GM19023 (cell line): ENCODE data around the gene ANGPTL8.

ENCODE experiments used
- ATAC-seq: cut with Tn5 transposase; IDR thresholded peaks from one replicate; pipeline ENCODE4 v1.9.1; 2021; ENCODE audit warnings: mild to moderate bottlenecking, moderate library complexity; ENCODE audit not compliant: unreplicated experiment

ANGPTL8 gene

DNA sequence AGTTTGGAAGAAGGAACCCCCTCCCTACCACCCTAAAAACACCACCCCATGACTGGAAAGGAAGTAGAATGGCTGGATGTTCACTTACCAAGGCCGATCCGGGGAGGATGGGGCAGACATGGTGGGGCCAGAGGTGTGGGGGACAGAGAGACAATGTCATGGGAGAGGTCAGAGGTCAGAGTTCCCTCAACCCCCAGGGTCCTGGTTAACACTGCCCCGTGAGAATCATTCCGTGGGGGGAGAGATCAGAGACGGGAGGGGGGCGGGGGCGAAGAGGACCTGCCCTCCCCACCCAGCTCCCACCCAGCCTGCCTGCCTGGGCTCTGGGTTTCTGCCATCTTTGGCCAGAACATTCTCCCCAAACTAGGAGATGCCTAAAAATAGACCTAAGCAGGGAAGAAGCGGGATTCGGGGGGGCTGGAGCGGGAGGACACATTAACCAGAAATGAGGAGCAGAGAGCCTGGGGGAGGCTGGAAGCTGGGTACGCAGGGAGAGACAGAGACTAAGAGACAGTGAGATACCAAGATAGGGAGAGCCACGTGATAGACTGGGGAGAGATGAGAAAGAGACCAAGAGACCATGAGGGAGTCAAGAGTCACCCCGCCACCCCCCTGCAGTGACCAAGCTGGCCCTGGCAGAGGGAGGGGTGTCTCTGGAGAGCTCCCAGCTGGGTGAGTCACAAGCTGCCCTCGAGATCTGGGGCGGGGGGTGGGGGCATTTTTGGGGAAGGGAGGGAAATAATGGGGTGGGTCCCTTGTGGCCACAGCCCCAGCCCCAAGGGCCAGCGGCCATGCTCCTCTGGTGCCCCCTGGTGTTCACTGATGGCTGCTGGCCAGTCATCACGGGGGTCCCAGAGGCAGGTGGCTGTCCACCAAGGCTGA is 36.0 kb upstream of the ANGPTL8 start:
- no peak for ATAC-seq

DNA sequence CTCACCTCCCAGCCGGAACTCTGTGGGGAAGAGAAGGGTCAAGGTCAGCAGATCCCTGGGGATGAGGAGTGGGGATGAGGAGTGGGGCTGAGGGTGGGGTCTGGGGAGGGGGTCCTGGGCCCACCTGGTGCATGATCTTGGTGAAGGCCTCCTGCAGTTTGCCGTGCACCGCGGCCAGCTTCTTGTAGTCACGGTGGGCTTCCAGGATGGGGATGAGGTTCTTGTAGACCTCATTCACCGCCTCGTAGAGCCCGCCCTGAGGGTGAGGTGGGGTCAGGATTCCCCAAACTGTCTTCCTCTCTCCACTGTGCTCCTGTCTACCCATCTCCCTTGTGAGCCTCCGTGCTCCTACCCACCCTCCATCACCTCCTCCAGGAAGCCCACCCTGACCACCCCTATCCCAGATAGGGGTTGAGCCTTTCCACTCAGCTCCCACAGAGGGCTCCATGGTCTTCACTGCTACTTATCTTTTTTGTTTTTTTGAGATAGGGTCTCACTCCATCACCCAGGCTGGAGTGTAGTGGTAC is 35.3 kb upstream of the ANGPTL8 start:
- no peak for ATAC-seq

DNA sequence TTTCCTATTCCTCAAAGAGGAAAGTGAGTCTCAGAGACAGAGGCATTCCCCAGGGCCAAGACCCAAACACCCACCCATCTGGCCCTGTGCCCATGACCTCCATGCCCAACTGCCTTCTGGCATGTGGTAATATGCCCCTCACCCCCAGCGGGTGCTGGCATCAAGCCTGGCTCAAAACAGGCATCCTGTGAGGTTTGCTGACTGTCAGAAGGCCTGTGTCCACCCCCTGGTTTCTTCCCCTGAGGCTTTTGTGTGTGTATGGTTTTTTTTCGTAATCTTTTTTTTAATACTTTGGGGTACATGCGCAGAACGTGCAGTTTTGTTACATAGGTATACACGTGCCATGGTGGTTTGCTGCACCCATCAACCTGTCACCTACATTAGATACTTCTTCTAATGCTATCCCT is 34.5 kb upstream of the ANGPTL8 start:
- no peak for ATAC-seq

DNA sequence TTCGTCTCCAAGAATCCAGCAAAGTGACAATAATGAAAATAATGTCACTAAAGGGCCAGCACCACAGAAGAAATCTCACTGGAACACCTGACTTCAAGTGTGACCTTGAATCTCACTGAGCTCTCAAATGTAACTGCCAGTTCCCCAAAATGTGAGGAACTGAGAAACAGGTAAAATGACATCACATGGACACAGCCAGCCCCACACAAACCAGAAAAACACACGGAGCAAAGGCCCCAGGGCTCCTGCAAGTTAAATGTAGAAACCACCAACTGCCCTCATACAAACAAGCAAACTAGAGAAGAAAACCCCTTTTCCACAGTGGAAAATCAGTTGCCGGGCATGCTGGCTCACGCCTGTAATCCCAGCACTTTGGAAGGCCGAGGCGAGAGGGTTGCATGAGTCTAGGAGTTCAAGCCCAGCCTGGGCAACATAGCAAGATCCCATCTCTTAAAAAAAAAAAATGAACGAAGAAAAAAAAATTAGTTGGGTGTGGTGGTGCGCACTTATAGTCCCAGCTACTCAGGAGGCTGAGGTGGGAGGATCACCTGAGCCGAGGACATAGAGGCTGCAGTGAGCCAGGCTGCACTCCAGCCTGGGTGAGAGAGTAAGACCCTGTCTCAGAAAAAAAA is 33.4 kb upstream of the ANGPTL8 start:
- ATAC-seq, result no peak

DNA sequence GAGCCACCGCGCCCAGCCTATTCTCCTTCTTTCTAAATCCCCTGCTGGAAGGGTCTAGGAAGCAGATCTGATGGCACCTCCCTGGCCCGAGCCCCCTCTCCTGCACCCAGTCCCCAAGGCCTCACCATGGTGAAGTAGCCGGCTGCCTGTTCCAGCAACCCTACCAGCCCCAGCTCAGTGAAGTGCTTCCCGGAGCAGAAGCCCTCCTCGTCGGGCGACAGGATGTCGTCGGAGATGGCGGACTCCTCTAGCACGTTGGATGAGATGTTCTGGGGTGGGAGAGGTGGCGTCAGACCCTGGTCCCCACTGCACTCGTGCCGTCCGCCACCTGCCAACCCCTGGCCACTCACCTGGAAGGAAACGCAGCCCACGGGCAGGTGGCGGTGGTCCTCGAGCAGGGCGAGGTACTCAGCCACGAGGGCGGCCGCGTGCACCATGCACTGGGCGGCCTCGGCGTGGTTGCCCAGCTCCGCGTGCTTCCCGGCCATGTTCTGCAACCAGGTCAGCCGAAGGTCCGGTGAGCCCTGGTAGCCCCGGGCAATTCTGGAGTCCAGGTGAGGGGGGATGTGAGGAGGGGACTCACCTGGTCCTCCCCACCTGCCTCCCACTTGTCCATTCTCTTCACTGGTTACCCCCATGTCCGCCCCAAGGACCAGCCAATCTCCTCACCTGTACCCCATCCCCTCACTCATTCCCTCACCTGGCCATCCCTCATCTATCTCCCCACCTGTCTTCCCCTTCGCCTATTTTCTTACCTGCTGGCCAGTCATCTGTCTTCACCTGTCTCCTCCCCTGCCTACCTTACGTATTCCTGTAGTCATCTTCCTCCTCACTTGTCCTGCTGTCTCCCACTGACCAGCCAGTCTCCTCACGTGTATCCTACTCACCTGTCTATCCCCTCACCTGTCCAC is 30.6 kb upstream of the ANGPTL8 start:
- no peak for ATAC-seq

DNA sequence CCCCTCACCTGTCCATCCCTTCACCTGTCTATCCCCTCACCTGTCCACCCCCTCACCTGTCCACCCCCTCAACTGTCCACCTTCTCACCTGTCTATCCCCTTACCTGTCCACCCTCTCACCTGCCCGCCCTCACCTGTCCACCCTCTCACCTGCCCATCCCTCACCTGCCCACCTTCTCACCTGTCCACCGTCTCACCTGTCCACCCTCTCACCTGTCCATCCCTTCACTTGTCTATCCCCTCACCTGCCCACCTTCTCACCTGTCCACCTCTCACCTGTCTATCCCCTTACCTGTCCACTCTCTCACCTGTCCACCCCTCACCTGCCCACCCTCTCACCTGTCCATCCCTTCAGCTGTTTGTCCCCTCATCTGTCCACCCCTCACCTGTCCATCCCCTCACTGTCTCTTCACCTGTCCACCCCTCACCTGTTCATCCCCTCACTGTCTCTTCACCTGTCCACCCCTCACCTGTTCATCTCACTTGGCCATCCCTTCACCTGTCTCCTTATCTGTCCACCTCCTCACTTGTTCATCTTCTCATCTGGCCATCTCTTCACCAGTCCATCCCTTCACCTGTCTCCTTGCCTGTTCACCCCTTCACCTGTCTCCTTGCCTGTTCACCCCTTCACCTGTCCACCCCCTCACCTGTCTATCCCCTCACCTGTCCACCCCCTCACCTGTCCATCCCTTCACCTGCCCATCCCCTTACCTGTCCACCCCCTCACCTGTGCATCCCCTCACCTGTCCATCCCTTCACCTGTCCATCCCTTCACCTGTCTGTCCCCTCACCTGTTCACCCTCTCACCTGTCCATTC is 29.4 kb upstream of the ANGPTL8 start:
- ATAC-seq, result no peak

DNA sequence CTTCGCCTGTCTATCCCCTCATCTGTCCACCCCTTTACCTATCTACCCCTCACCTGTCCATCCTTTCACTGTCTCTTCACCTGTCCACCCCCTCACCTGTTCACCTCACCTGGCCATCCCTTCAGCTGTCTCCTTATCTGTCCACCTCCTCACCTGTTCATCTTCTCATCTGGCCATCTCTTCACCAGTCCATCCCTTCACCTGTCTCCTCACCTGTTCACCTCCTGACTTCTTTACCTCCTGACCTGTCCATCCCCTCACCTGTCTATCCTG is 28.8 kb upstream of the ANGPTL8 start:
- ATAC-seq, result no peak

DNA sequence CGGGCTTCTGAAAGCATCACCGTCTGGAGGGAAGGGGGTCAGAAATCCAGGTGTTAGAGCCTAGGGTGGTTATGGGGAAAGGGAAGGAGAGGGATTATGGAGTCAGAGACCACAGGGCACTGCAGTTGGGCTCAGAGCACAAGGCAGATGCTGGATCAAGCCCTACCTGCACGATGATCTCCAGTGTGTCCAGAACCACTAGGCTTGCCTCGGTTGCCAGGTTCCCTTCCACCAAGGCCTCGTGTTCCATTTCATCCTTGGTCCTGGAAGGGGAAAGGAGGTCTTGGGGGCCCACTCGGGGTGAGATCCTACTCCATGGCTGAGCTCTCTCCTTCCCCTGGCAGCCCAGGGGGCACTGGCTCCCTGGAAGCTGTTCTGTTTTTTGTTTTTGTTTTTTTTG is 25.0 kb upstream of the ANGPTL8 start:
- no peak for ATAC-seq

DNA sequence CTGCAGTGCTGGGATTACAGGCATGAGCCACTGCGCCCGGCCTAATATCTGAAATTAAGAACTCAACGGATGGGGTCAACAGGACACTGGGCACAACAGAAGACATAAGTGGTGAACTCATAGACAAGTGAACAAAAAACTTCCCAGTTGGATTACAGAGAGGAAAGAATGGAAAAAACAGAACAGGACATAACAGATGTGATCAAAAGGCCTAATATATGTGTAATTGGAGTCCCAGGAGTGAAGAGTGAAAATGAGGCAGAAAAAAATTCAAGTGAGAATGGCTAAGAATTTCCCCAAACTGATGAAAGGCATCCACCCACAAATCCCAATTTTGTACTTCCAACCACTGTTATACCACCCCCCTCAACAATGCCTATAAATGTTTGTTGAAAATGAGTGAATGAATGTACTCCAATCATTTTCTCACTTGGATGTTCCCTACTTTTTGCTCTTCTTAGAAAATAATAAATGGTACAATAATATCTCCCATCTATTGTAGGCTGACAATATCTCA is 18.3 kb upstream of the ANGPTL8 start:
- ATAC-seq, result no peak

DNA sequence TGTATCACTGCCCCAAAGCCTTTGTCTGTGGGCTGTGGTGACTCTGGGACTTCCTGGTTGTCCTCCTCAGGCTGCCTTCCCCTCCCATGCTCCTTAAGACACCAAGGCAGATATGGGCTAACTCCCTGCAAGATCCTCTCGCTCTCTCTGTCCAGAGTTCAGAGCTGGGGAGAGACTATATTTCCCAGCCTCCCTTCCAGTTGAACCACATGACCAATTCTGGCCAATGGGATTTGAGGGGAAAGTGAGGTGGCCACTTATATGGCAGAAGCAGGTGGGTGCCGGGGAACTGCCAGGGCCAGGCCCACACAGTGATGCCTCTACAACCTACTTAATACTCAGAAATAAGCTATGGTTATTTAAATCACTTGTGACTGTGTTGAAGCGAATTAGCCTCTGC is 16.2 kb upstream of the ANGPTL8 start:
- no peak for ATAC-seq

DNA sequence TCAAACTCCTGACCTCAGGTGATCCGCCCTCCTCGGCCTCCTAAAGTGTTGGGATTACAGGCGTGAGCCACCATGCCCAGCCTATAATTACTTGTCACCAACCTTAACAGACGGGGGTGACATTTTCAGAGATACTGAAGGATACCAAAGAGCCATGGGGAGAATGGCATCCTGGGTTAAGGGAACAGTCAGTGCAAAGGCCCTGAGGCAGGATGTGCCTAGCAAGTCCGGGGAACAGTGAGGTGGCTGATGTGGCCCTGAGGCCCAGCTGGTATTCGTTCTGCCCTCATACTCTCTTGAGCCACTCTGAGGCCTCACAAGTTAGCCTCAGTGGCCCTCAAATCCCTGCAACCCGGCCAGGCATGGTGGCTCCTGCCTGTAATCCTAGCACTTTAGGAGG is 15.0 kb upstream of the ANGPTL8 start:
- no peak for ATAC-seq

DNA sequence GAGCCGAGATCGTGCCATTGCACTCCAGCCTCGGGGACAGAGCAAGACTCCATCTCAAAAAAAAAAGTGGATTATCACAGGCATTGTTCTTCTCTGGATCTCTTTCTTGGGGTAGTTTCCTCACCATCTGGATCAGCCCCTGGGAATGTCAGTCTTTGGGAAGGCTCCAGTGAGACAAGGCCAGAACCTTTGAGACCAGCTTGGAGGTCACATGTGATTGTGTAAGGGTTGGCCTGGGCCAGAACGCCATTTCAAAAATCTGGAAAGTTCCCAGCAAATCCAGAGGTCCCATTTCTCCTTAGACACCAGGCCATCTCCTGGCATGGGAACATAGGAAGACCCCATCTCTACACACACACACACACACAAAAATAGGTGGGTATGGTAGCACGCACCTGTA is 14.2 kb upstream of the ANGPTL8 start:
- no peak for ATAC-seq

DNA sequence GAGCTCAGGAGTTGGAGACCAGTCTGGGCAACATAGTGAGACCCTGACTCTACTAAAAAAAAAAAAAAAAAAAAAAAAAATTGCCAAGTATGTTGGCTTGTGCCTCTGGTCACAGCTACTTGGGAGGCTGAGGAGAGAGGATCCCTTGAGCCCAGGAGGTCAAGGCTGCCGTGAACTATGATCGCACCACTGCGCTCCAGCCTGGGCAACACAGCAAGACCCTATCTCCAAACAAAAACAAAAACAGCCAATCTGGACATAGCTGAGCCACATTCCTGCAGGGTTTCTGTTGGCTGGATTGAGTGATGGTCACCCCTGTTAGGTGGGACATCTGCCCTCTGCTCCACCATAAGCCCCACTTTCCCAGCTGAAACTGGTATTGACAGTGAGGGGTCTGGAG is 13.6 kb upstream of the ANGPTL8 start:
- no peak for ATAC-seq

DNA sequence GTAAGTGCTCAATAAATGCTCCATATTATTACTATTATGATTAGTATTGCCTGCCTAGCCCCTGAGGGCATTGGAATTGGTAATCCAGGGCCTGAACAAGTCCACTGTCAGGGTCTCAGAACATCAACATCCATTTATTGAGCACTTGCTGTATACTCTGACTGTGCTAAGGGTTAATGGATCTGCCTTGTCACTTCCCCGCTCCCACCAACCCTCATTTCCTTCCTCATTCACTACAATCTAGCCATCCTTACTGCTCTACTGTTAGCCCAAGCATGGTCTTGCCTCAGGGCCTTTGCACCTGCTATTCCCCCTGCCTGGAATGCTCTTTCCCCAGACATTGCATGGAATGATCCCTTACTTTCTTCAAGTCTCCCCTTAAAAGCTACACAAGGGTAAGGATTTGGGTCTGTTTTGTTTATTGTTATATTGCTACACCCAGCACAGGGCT is 12.7 kb upstream of the ANGPTL8 start:
- ATAC-seq, result no peak

DNA sequence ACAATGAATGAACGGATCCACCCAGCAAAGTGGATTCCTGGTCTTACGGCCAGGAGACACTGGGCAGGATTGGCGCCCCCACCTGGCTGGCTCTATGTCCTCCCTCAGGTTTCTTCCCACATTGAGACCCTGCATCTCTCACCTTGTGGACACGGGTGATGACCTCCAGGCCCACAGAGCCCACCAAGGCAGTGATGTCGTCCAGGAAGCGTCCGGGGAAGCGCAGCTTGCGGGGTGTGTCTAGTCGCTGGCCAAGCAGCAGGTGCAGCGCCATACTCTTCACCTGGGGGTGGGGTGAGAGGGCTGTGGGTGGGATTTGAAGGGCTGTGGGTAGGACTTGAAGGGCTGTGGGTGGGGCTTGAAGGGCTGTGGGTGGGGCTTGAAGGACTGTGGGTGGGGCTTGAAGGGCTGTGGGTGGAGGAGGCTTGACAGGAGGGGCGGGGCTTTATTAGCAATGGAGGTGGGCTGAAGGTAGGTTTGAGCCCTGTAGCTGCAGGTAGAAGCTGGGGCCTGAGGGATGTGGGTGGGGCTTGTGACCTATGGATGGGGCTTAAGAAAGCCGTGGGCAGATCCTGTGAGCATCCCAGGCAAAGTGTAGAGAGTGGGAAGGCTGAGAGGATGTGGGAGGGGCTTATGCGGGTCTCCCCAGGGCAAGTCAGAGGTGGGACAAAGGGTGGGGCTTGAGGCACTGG is 12.1 kb upstream of the ANGPTL8 start:
- no peak for ATAC-seq

DNA sequence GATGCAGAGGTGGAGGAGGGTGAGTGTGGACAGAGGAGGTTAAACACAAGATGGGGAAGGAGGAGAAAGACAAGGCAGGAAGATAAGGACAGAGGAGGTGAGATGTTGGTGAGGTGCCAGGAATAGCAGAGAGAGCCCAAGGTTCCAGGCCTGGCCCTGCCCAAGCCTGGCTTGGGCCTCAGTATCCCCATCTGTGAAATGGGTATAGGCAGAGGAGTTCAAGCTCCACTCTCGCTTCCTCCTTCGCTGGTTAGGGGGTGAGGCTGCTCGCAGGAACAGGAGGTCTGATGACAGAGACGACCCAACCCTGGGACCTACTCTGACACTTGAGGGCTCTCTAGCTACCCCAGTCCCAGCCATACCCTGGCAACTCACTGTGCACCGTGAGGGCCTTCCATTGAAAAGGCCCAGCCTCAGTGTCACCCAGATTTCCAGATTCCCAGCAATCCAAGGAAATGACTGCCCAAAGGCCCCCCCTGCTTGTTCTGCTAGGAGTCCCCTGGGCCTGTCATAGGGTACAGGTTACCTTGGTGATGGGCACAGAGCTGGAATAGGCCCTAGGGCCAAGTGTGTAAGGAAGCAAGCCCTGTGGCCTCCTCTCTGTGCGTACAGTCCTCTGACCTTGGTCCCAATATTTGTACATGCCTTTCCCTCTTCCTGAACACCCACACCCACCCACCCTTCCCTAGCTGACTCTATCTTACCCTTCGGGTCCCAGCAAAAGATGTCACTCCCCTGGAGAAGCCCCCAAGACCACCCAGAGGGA is 8.6 kb upstream of the ANGPTL8 start:
- no peak for ATAC-seq

DNA sequence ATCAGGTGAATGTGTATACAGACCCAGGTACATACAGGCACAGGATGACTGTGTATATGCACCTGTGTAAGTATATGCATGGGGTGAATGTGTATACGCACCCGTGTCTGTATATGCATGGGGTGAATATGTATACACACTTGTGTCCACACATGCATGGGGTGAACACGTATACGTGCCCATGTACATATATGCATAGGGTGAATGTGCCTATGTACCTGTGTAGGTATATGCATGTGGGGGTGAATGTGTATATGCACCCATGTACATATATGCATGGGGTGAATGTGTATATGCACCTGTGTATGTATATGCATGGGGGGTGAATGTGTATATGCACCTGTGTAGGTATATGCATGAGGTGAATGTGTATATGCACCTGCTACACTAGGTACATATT is 6.9 kb upstream of the ANGPTL8 start:
- no peak for ATAC-seq

DNA sequence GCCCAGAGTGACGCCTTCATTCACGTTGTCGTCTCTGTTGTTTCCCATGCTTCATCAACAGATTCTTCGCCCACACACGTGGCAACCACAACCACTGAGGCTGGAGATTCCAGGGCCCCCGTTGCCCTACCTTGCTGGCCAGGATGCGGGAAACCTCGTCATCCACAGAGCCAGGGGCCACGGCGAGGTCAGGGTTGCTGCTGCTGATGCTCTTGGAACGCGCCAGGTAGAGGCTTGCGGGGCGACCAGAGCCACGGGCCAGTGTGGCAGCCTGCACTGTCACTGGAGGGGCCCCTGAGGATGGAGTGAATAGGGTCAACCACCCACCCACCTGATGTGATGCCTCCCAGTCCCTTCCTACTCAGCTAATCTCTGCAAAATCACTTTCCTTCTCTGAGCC is 6.3 kb upstream of the ANGPTL8 start:
- ATAC-seq, result no peak

DNA sequence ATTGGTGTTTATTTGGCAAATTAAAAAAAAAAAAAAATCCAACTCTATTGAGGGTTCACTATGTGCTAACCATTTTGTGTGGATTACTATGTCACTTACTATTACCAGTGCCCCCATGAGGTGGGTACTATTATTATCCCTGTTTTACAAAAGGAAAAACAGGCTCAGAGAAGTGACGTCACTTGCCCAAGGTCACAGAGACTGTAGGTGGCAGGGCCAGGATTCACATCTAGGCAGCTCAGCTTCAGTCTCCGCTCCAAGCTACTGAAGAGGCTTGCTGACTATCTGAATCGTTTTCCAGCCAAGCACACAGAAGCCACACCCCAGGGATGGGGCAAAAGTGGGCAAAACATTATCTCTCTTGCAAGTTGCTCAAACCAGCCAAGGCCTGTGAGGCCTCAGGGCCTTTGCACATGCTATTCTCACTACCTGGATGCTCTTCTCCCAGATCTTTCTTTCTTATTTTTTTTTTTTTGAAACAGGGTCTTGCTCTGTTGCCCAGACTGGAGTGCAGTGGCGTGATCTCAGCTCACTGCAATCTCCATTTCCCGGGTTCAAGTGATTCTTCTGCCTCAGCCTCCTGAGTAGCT is 4.8 kb upstream of the ANGPTL8 start:
- ATAC-seq, result no peak
